ENCODE data around the gene ARHGAP15. TPM values are rescaled to one million over a fixed set of nuclear protein-coding genes. Genes with fewer than 3 reads are reported as not detected.

Gene ARHGAP15
- total RNA-seq, 1 donor from 2014 or later, result 7.0 TPM

- no peaks in the 10 kb centered on the region for H3K27me3 ChIP-seq (ENCODE audit: low read depth)
- H3K9me3 ChIP-seq (replicated peaks), result no peaks in the 10 kb centered on the region
- intact Hi-C loops (cut with micrococcal nuclease), result no loop called here
- DNase-seq, result no peak
- H3K27ac ChIP-seq (replicated peaks), result no peak overlapping the region
- no peaks in the 10 kb centered on the region for H3K4me1 ChIP-seq
- H3K4me3 ChIP-seq, result no peak overlapping the region
- no peak for TF ChIP-seq CTCF (IDR thresholded peaks at IDR 0.05; ENCODE audit: borderline replicate concordance)
- H3K36me3 ChIP-seq, result no peaks in the 10 kb centered on the region
These were observed 17.1 kb downstream of the ARHGAP15 start for GRCh38 chr2:143146366-143146765.

- no peaks in the 10 kb centered on the region for H3K4me1 ChIP-seq
- no peak overlapping the region for H3K4me3 ChIP-seq
- intact Hi-C loops (cut with micrococcal nuclease), result no loop called here
- no peaks in the 10 kb centered on the region for H3K9me3 ChIP-seq (replicated peaks)
- H3K27ac ChIP-seq (replicated peaks), result no peak overlapping the region
- H3K36me3 ChIP-seq, result no peaks in the 10 kb centered on the region
- TF ChIP-seq CTCF (IDR thresholded peaks at IDR 0.05; ENCODE audit: borderline replicate concordance), result no peak
- DNase-seq, result no peak
- H3K27me3 ChIP-seq (ENCODE audit: low read depth), result no peaks in the 10 kb centered on the region
These were observed 17.8 kb downstream of the ARHGAP15 start for GRCh38 chr2:143146815-143147530.

DNA sequence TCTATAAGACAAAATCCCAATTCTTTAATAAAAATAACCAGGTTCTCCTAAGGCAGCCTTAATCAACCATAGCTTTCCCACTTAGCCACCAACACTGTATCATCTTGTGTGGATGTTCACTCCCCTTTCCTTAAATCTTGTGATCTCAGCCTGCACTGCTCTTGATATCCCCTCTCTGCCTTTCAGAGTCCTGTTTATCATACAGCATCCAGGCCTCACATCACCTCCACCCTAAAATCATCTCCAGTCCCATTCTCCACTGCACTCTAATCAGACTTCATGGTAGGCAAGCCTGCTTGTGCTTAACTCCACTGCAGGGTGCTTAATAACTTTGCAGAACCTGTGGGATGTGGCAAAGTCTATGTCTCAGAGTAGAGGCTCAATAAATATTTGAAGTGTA, 18.8 kb downstream of the ARHGAP15 start:
- TF ChIP-seq CTCF (IDR thresholded peaks at IDR 0.05; ENCODE audit: borderline replicate concordance), result no peak

DNA sequence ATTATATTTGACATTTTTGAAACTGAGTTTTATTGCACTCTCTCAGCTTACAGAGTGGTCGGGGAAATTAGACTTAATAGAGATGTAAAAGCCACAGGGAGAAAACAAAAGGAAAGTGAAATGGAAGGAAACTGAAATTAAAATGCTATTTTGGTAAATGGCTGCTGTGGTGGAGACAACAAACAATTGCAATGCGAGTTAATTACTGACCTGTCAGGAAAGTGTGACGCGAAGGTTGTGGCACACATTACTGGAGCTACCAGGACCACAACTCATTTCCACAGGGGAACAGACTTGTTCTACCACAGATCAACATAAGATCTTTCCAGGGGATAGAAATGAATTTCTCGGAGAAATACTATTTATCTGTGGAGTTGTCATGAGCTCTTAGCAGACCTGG, 19.5 kb downstream of the ARHGAP15 start:
- Histone ChIP-seq H3K27ac (replicated peaks) (no peak overlapping the region), H3K9me3 (replicated peaks) (no peaks in the 10 kb centered on the region), H3K27me3 (ENCODE audit: low read depth) (no peaks in the 10 kb centered on the region), H3K4me1 (no peaks in the 10 kb centered on the region), H3K4me3 (no peak overlapping the region), H3K36me3 (no peaks in the 10 kb centered on the region)
- DNase-seq, result no peak
- intact Hi-C loops (cut with micrococcal nuclease), result no loop called here
- no peak for TF ChIP-seq CTCF (IDR thresholded peaks at IDR 0.05; ENCODE audit: borderline replicate concordance)

More for the DNA sequence above, 18.8 kb downstream of the ARHGAP15 start:
- Histone ChIP-seq H3K4me1 (no peaks in the 10 kb centered on the region), H3K27ac (replicated peaks) (no peak overlapping the region), H3K9me3 (replicated peaks) (no peaks in the 10 kb centered on the region), H3K27me3 (ENCODE audit: low read depth) (no peaks in the 10 kb centered on the region), H3K4me3 (no peak overlapping the region), H3K36me3 (no peaks in the 10 kb centered on the region)
- DNase-seq, result no peak
- intact Hi-C loops (cut with micrococcal nuclease), result no loop called here

DNA sequence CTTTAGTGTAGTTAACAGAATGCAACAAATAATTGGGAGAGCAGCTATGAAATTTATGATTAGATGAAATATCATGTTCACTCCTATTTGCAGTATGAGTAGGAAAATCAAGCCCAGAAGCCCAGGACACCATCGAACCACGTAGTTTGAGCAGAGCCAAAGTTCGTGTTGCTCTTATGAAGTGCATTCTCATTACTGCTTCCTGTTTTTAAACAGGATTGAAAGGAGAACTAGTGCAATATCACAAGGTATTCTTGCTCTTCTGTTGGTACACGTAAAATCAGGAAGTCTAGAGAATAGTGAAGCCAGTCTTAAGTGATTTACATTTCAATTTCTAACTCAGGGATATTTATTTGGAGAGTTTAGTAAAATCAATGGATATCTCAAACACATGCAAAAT, 21.1 kb downstream of the ARHGAP15 start:
- Histone ChIP-seq H3K27me3 (ENCODE audit: low read depth) (no peaks in the 10 kb centered on the region), H3K27ac (replicated peaks) (no peak overlapping the region), H3K4me3 (no peak overlapping the region), H3K9me3 (replicated peaks) (no peaks in the 10 kb centered on the region), H3K4me1 (no peaks in the 10 kb centered on the region), H3K36me3 (no peaks in the 10 kb centered on the region)
- intact Hi-C loops (cut with micrococcal nuclease), result no loop called here
- no peak for TF ChIP-seq CTCF (IDR thresholded peaks at IDR 0.05; ENCODE audit: borderline replicate concordance)
- no peak for DNase-seq
